Stimulated activated effector memory CD8-positive, alpha-beta T cell treated with anti-CD3 and anti-CD28 coated beads, Interleukin-12 subunit alpha, Interleukin-12 subunit beta, amount 100 ng/mL, for 72 hours (primary cell): ENCODE measurements around the gene PLD1.

ENCODE experiments used
- ATAC-seq: fragments of 150-1000 bp; cut with Tn5 transposase; 2 replicates; pipeline ENCODE4 v1.10.0; 2021
- DNase-seq, 2 donors: peaks; one replicate each; pipeline ENCODE4 v3.0.0; 2021 to 2022; ENCODE audit warnings: low spot score in 2 of 2
- H3K27ac Mint-ChIP-seq: one replicate; pipeline ENCODE4 v1.8.0; 2022; ENCODE audit warnings: mild to moderate bottlenecking, mixed read lengths
- H3K36me3 Mint-ChIP-seq: one replicate; pipeline ENCODE4 v1.8.0; 2022; ENCODE audit warnings: mild to moderate bottlenecking, mixed read lengths
- H3K4me1 Mint-ChIP-seq: one replicate; pipeline ENCODE4 v1.8.0; 2022; ENCODE audit warnings: mixed read lengths
- H3K4me3 Mint-ChIP-seq: one replicate; pipeline ENCODE4 v1.8.0; 2022; ENCODE audit warnings: mild to moderate bottlenecking, mixed read lengths
- H3K9me3 Mint-ChIP-seq: one replicate; pipeline ENCODE4 v1.8.0; 2022; ENCODE audit warnings: mixed read lengths

PLD1 gene

DNA sequence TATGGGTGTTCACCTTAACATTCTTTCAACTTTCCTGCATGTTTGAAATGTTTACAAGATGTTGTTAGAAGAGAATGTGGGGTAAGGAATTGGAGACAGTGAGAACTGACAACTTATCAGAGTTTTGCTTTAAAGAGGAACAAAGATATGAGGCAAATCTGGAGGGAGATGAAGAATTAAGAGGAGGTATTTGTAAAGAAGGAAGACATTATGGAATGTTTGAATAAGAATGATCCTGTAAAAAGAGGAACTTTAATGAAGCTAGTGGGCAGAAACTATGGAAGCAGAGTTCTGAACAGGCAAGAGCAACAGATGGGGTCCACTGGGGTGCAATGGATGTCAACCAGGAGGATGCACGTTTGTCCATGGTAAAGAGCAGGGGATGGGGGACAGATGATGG is 27.7 kb downstream of the PLD1 start:
- H3K27ac Mint-ChIP-seq: no peak overlapping the region

DNA sequence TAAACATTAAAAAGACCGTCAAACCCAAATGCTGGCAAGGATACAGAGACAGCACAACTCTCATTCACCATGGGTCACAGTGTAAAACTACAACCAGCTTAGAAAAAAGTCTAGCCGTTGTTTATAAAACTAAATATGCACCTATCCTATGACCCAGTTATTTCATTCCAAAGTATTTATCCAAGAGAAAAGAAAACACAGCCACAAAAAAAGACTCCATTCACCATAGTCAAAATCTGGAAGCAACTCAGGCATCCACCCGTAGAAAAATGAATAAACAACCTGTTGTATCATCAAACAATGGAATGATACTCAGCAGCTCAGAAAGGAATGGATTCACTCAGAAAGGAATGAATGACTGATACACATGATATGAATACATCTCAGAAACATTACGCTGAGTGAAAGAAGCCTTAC is 28.6 kb downstream of the PLD1 start:
- no peaks in the 10 kb centered on the region for H3K36me3 Mint-ChIP-seq
- H3K9me3 Mint-ChIP-seq: no peaks in the 10 kb centered on the region
- no peak overlapping the region for H3K27ac Mint-ChIP-seq
- peaks cover 7% of the 10 kb centered on the region for H3K4me1 Mint-ChIP-seq
- ATAC-seq (peak; percentile 77), DNase-seq (no peak)
- no peak overlapping the region for H3K4me3 Mint-ChIP-seq

More for the DNA sequence above, 27.7 kb downstream of the PLD1 start:
- Mint-ChIP-seq H3K4me1 (peaks cover 1% of the 10 kb centered on the region), H3K4me3 (no peak overlapping the region), H3K36me3 (no peaks in the 10 kb centered on the region), H3K9me3 (no peaks in the 10 kb centered on the region)
- no peak for DNase-seq
- no peak for ATAC-seq

DNA sequence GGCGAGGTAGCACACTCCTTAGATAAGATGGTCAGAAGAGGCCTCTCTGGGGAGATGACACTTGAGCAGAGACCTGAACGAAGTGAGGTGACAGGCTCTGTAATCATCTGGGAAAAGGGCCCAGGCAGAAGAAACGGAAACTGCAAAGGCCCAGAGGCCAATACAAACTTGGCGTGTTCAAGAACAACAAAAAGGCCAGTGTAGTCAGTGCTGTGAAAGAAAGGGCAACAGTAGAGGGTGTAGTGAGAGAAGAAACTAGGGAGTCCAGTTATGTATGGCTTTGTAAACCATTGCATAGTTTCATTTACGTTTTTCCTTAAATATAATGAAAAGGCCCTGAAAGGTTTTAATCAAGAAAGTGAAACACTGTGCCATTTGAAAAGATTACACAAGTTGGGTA is 31.8 kb downstream of the PLD1 start:
- no peaks in the 10 kb centered on the region for H3K9me3 Mint-ChIP-seq
- H3K27ac Mint-ChIP-seq: no peak overlapping the region

DNA sequence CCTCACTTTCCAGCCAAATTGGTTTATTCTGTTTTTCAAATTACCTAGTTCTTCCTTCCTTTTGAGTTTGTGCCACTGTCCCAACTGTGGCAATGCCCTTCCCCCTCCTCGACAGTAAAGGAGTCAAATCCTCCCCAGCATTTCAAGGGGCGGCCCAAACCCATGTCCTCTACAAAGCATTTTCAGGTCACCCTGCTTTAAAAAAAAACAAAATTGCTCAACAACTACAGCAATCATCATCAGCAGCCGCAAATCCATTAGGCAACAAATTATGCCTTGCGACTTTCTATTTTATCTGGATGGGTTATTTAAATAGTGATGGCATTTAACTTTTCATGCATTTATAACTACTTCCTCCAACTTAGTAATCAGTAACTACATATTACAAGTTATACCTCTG is 32.7 kb downstream of the PLD1 start:
- H3K4me1 Mint-ChIP-seq: peaks cover 7% of the 10 kb centered on the region
- DNase-seq (no peak), ATAC-seq (no peak)
- H3K27ac Mint-ChIP-seq: no peak overlapping the region
- H3K9me3 Mint-ChIP-seq: no peaks in the 10 kb centered on the region
- H3K4me3 Mint-ChIP-seq: no peak overlapping the region
- H3K36me3 Mint-ChIP-seq: no peaks in the 10 kb centered on the region

More for the DNA sequence above, 31.8 kb downstream of the PLD1 start:
- Mint-ChIP-seq H3K4me1 (peaks cover 7% of the 10 kb centered on the region), H3K4me3 (no peak overlapping the region), H3K36me3 (no peaks in the 10 kb centered on the region)
- DNase-seq (no peak), ATAC-seq (no peak)

DNA sequence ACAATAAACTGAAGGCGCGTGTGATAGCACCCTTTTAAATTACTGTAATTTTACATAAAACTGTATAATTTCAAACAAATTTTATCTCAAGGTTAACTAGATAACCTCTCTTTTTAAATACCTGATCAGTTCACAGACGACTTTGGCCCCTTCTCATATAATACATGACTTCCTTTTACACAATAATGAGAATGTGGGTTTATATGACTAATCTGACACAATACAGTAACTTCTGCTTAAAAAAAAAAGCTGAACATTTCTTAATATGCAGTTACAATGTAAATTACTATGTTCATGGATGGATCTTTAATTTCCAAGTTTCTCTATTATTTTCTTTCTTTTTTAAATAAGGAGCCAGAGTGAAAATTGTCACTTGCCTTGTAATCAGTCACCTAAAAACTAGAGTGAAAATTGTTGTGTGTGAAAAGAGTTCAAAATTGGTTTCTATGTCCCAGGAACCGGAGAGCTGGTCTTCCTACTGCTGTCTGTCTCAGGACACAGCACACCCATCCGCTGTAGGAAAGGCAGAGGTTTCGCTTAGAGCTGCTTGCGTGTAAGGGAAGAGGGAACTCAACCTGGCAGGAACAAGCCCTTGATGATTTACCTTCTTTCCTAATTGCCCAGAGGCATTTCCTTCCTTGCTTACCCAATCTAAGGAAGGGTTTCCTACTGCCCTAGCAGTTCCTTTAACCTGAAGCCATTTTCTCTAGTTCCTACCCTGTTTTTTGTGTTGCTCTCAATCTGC is 33.3 kb downstream of the PLD1 start:
- Mint-ChIP-seq H3K9me3 (no peaks in the 10 kb centered on the region), H3K4me1 (peaks cover 7% of the 10 kb centered on the region), H3K4me3 (no peak overlapping the region), H3K27ac (no peak overlapping the region), H3K36me3 (no peaks in the 10 kb centered on the region)
- DNase-seq: no peak
- no peak for ATAC-seq

DNA sequence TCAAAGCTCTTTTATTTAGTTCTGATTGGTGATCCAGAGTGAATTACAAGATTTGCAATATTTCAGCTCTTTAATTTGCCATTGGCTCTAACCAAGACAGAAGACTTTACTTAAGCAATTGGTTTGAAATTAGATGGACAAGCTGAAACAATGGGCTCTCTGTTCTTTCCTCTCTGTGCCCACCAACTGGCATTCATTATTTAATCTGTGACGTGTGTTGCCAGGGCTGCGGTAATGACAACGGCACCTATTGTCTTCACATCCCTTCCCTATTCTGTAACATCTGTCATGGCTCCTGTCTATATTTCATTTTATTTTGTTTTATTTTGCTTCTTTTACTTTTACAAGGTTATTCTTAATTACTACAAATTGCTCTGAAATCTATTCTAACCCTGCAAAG is 33.9 kb downstream of the PLD1 start:
- Mint-ChIP-seq H3K4me1 (peaks cover 7% of the 10 kb centered on the region), H3K27ac (no peak overlapping the region)
- no peak for DNase-seq

DNA sequence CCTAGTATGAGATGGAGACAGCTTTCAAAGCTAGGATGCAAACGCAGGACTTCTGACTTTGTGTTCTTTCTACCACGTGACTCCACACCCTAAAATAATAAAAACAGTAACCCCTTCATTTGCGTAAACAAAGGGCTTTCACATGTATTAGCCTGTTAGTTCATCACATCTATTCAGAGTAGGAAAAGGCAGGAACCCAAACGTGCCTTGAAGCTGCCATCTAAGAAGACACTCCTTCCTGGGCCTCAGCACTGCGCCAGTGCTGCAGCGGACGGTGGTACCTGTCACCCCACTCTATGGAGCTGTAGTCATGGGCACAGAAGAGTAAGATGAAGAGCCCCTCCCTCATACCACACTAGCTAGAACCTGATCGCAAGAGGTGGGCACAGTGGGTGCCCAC is 34.3 kb downstream of the PLD1 start:
- Mint-ChIP-seq H3K4me1 (peaks cover 7% of the 10 kb centered on the region), H3K27ac (no peak overlapping the region), H3K36me3 (no peaks in the 10 kb centered on the region), H3K4me3 (no peak overlapping the region), H3K9me3 (no peaks in the 10 kb centered on the region)
- DNase-seq (no peak), ATAC-seq (no peak)

More for the DNA sequence above, 33.9 kb downstream of the PLD1 start:
- Mint-ChIP-seq H3K9me3 (no peaks in the 10 kb centered on the region), H3K36me3 (no peaks in the 10 kb centered on the region), H3K4me3 (no peak overlapping the region)
- ATAC-seq: no peak

DNA sequence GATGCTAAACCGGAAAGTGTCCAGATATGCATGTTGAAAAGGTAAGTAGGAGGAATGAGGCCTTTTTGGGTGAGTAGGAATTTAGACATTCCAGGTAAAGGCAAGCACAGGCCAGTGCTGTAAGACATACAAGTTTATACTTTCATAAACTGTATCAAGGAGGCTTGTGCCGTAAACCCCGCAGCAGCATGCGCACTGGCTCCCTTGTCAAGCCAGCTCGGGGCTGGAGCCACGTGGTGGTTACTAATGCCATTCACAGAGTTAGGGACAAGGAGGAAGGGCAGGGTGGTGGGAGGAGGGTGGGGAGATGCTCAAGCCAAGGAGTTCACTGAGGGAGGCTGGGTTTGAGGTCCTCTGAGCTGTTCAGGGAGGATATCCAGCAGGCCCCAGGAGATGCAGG is 35.8 kb downstream of the PLD1 start:
- H3K9me3 Mint-ChIP-seq: no peaks in the 10 kb centered on the region
- ATAC-seq (peak; percentile 46), DNase-seq (no peak)
- H3K36me3 Mint-ChIP-seq: no peaks in the 10 kb centered on the region
- no peak overlapping the region for H3K4me3 Mint-ChIP-seq
- H3K4me1 Mint-ChIP-seq: peaks cover 7% of the 10 kb centered on the region
- H3K27ac Mint-ChIP-seq: no peak overlapping the region

DNA sequence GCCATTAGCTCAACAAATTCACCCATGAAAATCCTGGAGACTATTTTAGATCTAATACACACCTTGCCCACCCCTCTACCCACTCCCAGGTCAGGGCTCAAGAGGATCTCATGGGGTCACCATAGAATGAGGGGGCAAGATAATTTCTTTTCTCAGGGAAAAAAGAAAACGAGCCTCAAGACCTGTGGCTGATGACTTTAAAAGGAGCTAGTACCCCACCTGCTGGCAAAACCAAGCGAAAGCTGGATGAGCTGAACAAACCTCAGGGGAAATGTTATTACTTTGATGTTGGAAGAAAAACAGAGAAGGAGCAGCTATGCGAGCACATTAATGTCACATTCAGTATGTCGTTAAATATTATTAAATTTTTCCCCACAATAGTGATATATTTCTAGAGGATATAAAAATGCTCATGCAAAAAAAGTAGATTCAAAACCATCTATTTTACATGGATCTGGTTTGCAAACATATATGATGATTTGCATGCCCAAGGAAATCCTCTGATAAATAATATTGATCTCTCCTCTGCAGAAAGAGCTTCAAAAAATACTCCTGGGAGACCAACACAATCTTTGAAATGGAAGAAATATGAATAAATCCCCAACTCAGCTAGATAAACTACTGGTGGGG is 37.7 kb downstream of the PLD1 start:
- DNase-seq: peak; percentile 9 to 61
- no peaks in the 10 kb centered on the region for H3K9me3 Mint-ChIP-seq
- H3K36me3 Mint-ChIP-seq: no peaks in the 10 kb centered on the region
- peak; percentile 55 for ATAC-seq
- H3K4me1 Mint-ChIP-seq: peaks cover 5% of the 10 kb centered on the region
- H3K4me3 Mint-ChIP-seq: no peak overlapping the region
- no peak overlapping the region for H3K27ac Mint-ChIP-seq

DNA sequence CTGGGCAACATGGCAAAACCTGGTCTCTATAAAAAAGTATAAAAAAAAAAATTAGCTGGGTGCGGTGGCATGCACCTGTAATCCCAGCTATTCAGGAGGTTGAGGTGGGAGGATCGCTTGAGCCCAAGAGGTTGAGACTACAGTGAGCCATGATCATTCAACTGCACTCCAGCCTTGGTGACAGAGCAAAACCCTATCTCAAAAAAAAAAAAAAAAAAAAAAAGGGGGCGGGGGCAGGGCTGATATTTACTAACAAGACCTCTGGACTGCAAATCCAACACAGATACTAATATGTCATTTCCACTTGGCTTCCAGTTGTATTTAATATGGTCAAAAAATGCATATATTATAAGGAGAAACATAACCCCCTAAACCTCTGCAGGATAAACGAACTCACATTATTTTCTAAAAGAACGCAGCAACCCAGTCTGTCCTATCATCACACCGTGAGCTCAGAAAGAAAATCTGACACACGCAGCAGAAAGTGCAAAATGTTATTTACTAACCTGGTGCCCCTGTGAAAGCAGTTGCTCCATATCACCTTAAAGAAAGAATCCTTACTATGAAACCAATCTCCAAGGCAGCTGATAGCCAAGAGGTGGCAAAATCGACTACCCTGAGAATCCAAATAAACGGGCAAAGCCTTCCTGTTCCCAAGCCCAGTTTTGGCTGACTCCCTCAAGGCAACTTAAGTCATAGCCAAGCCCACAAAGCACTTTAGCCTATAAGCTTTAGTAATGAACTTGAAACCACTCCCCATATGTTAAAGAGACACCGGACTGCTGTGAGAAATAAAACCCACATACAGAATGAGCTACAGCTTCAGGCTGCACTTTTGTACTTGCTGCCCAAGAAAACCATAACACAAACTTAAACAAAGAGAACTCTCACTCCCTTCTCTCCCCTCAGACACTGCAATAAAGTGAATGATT is 39.3 kb downstream of the PLD1 start:
- Mint-ChIP-seq H3K36me3 (no peaks in the 10 kb centered on the region), H3K4me1 (no peaks in the 10 kb centered on the region)

DNA sequence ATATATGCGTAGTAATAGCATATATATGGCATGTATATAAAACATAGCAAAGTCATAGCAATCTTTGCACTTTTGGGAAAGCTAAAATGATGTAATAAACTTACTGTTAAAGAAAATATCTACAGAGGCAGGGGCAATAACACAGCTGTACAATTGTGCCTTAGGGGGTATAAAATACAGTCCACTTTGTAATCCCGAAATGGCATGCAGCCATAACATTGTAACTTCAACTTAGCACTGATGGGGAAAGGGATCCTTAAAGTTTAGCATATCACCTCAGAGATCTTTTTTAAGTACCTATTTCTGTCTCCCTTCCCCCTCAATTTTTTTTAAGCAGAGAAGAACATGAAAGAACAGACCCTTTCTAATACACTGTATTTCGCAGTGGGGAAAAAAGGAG is 40.8 kb downstream of the PLD1 start:
- no peak overlapping the region for H3K27ac Mint-ChIP-seq
- DNase-seq (no peak), ATAC-seq (no peak)
- H3K9me3 Mint-ChIP-seq: no peaks in the 10 kb centered on the region
- H3K4me1 Mint-ChIP-seq: peaks cover 4% of the 10 kb centered on the region
- no peak overlapping the region for H3K4me3 Mint-ChIP-seq
- no peaks in the 10 kb centered on the region for H3K36me3 Mint-ChIP-seq

More for the DNA sequence above, 39.3 kb downstream of the PLD1 start:
- ATAC-seq (peak; percentile 32), DNase-seq (no peak)
- Mint-ChIP-seq H3K9me3 (no peaks in the 10 kb centered on the region), H3K4me3 (no peak overlapping the region), H3K27ac (no peak overlapping the region)

DNA sequence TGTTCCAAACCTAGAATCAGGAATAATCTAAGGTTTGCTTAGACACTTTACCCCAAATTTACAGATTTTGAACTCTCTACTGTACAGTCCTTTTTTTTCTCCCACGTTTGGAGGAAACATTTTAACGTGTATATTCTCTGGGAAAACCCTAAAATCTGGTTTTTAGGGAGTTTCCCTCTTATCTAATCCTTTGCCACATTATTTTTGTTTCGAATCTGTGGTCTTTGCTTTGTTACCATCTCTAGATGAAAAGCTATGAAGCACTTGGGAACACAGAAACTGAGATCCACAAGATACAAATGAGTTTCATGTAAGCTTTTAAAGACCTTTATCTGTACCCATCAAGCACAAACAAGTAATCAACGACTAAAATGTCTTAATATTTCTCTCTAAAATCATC is 41.3 kb downstream of the PLD1 start:
- H3K9me3 Mint-ChIP-seq: no peaks in the 10 kb centered on the region
- H3K36me3 Mint-ChIP-seq: no peaks in the 10 kb centered on the region
- H3K4me1 Mint-ChIP-seq: peaks cover 6% of the 10 kb centered on the region
- no peak overlapping the region for H3K27ac Mint-ChIP-seq
- H3K4me3 Mint-ChIP-seq: no peak overlapping the region
- DNase-seq: no peak
- ATAC-seq: no peak

DNA sequence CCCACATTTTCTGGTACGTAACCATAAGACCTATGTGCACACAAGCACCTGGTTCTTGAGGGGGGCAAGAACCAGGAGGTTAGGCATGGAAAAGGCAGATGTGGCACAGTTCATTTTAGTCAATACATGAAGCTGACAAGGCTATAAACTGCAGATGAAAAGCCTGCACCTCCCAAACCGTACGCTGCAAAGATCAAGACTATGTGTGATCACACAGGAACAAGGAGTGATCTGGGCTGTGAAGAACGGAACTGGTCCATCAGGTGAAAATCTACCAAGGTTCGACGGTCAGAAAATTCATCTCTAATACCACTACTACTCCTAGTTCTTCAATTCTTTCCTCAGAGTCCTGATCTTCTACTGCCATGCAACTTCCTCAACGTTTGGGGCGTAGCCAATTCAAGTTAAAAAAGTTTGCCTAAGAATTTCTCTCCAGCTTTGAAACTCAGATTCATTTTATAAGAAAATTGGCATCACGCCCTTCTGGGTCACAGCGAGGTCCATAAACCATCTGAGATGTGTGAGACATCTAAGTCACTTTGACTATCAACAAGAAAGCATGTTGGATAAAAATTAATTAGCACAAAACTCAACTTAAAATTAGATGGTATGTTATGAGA is 41.9 kb downstream of the PLD1 start:
- Mint-ChIP-seq H3K36me3 (no peaks in the 10 kb centered on the region), H3K9me3 (no peaks in the 10 kb centered on the region)

DNA sequence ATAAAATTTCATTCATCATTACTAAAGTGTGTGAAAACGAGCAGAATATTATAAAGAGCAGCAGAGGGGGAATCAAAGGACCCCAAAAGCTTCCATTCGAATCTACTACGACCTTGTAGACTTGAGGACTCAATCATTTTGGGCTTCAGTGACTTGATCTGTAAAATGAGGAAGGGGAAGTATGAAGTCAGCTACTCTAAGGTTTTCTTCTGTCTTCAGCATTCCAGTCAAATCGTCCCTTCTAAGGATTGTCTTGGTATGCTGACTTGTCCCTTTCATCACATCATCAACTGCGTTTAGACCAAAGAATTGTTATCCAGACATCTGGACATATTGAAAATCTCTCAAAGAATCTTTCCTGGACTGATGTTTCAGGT is 44.8 kb downstream of the PLD1 start:
- DNase-seq (no peak), ATAC-seq (no peak)
- H3K4me3 Mint-ChIP-seq: no peak overlapping the region
- H3K27ac Mint-ChIP-seq: no peak overlapping the region
- H3K4me1 Mint-ChIP-seq: peaks cover 12% of the 10 kb centered on the region
- no peaks in the 10 kb centered on the region for H3K9me3 Mint-ChIP-seq
- H3K36me3 Mint-ChIP-seq: no peaks in the 10 kb centered on the region

More for the DNA sequence above, 41.9 kb downstream of the PLD1 start:
- Mint-ChIP-seq H3K4me3 (no peak overlapping the region), H3K4me1 (peaks cover 6% of the 10 kb centered on the region), H3K27ac (no peak overlapping the region)
- ATAC-seq: no peak
- no peak for DNase-seq

DNA sequence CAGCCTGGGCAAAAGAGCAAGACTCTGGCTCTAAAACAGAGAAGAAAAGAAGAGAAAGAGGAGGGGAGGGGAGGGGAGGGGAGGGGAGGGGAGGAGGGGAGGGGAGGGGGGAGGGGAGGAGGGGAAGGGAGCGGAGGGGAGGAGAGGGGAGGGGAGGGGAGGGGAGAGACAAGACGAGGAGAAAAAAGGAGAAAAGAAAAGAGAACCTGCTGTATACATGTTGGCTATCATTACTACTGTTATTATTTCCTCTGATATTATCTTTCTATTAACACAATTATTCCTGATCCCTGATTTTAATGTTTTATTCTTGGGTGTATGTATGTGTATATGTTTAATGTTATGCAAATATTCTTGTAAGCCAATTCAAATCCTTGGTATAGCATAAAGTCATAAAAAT is 46.9 kb downstream of the PLD1 start:
- no peak overlapping the region for H3K27ac Mint-ChIP-seq

More for the DNA sequence above, 46.9 kb downstream of the PLD1 start:
- H3K9me3 Mint-ChIP-seq: no peaks in the 10 kb centered on the region
- no peaks in the 10 kb centered on the region for H3K36me3 Mint-ChIP-seq
- DNase-seq: no peak
- peaks cover 12% of the 10 kb centered on the region for H3K4me1 Mint-ChIP-seq
- ATAC-seq: no peak
- no peak overlapping the region for H3K4me3 Mint-ChIP-seq
